ENCODE data around the gene FAM241B.

The FAM241B gene

GRCh38 chr10:69629897-69630650 is at the start of gene FAM241B:
Gene FAM241B, plus strand, starts transcription at chr10:69630247. Its CDS starts 1,497 bp downstream, at chr10:69631744.
- peak within 1 kb of the TSS; percentile 79 for H3K4me3 Mint-ChIP-seq
- peaks cover 19% of the 10 kb centered on the region for H3K4me1 Mint-ChIP-seq (ENCODE audit: low read depth)
- no peaks in the 10 kb centered on the region for H3K27me3 Mint-ChIP-seq
- no peaks in the 10 kb centered on the region for H3K36me3 Mint-ChIP-seq
- H3K27ac Mint-ChIP-seq: no peak within 1 kb of the TSS
- H3K9me3 Mint-ChIP-seq (ENCODE audit: low read depth): peaks cover 4% of the 10 kb centered on the region

- H3K36me3 Mint-ChIP-seq: peaks cover 2% of the 10 kb centered on the region
- no peaks in the 10 kb centered on the region for H3K4me1 Mint-ChIP-seq (ENCODE audit: low read depth)
- peaks cover 24% of the 10 kb centered on the region for H3K27me3 Mint-ChIP-seq
Measured at GRCh38 chr10:69580435-69580834, 49.6 kb upstream of the FAM241B start.

GRCh38 chr10:69583106-69583505 is 46.9 kb upstream of the FAM241B start:
- peaks cover 16% of the 10 kb centered on the region for H3K27me3 Mint-ChIP-seq
- no peak overlapping the region for H3K27ac Mint-ChIP-seq
- H3K9me3 Mint-ChIP-seq (ENCODE audit: low read depth): no peaks in the 10 kb centered on the region
- no peak overlapping the region for H3K4me3 Mint-ChIP-seq
- peaks cover 3% of the 10 kb centered on the region for H3K4me1 Mint-ChIP-seq (ENCODE audit: low read depth)
- peaks cover 2% of the 10 kb centered on the region for H3K36me3 Mint-ChIP-seq

More at GRCh38 chr10:69580435-69580834, 49.6 kb upstream of the FAM241B start:
- Mint-ChIP-seq H3K9me3 (ENCODE audit: low read depth) (no peaks in the 10 kb centered on the region), H3K27ac (no peak overlapping the region), H3K4me3 (no peak overlapping the region)

GRCh38 chr10:69584624-69585023 is 45.4 kb upstream of the FAM241B start:
- H3K27me3 Mint-ChIP-seq: peaks cover 11% of the 10 kb centered on the region
- H3K27ac Mint-ChIP-seq: no peak overlapping the region
- H3K9me3 Mint-ChIP-seq (ENCODE audit: low read depth): no peaks in the 10 kb centered on the region
- H3K4me3 Mint-ChIP-seq: no peak overlapping the region
- peaks cover 2% of the 10 kb centered on the region for H3K36me3 Mint-ChIP-seq
- H3K4me1 Mint-ChIP-seq (ENCODE audit: low read depth): peaks cover 13% of the 10 kb centered on the region

GRCh38 chr10:69588358-69588757 is 41.7 kb upstream of the FAM241B start:
- Mint-ChIP-seq H3K27me3 (no peaks in the 10 kb centered on the region), H3K27ac (no peak overlapping the region), H3K4me1 (ENCODE audit: low read depth) (peaks cover 13% of the 10 kb centered on the region), H3K36me3 (no peaks in the 10 kb centered on the region), H3K9me3 (ENCODE audit: low read depth) (no peaks in the 10 kb centered on the region), H3K4me3 (no peak overlapping the region)

- Mint-ChIP-seq H3K36me3 (no peaks in the 10 kb centered on the region), H3K27me3 (peaks cover 8% of the 10 kb centered on the region), H3K4me1 (ENCODE audit: low read depth) (no peaks in the 10 kb centered on the region), H3K27ac (no peak overlapping the region), H3K9me3 (ENCODE audit: low read depth) (no peaks in the 10 kb centered on the region), H3K4me3 (no peak overlapping the region)
Measured at GRCh38 chr10:69600761-69601330, 29.2 kb upstream of the FAM241B start.

GRCh38 chr10:69609077-69609476 is 21.0 kb upstream of the FAM241B start:
- H3K4me3 Mint-ChIP-seq: no peak overlapping the region
- H3K4me1 Mint-ChIP-seq (ENCODE audit: low read depth): no peaks in the 10 kb centered on the region
- H3K27ac Mint-ChIP-seq: no peak overlapping the region
- peaks cover 2% of the 10 kb centered on the region for H3K36me3 Mint-ChIP-seq
- H3K27me3 Mint-ChIP-seq: peaks cover 2% of the 10 kb centered on the region
- H3K9me3 Mint-ChIP-seq (ENCODE audit: low read depth): peaks cover 8% of the 10 kb centered on the region

- H3K4me3 Mint-ChIP-seq: no peak overlapping the region
- no peaks in the 10 kb centered on the region for H3K27me3 Mint-ChIP-seq
- no peaks in the 10 kb centered on the region for H3K4me1 Mint-ChIP-seq (ENCODE audit: low read depth)
- H3K36me3 Mint-ChIP-seq: peaks cover 2% of the 10 kb centered on the region
- peaks cover 8% of the 10 kb centered on the region for H3K9me3 Mint-ChIP-seq (ENCODE audit: low read depth)
- H3K27ac Mint-ChIP-seq: no peak overlapping the region
Measured at GRCh38 chr10:69612760-69613159, 17.3 kb upstream of the FAM241B start.

GRCh38 chr10:69614130-69614529 is 15.9 kb upstream of the FAM241B start:
- Mint-ChIP-seq H3K4me3 (no peak overlapping the region), H3K9me3 (ENCODE audit: low read depth) (peaks cover 8% of the 10 kb centered on the region), H3K4me1 (ENCODE audit: low read depth) (no peaks in the 10 kb centered on the region), H3K27ac (no peak overlapping the region), H3K27me3 (no peaks in the 10 kb centered on the region), H3K36me3 (peaks cover 2% of the 10 kb centered on the region)

GRCh38 chr10:69616358-69616757 is 13.7 kb upstream of the FAM241B start:
- no peak overlapping the region for H3K27ac Mint-ChIP-seq
- H3K36me3 Mint-ChIP-seq: no peaks in the 10 kb centered on the region
- no peak overlapping the region for H3K4me3 Mint-ChIP-seq
- H3K9me3 Mint-ChIP-seq (ENCODE audit: low read depth): no peaks in the 10 kb centered on the region
- H3K4me1 Mint-ChIP-seq (ENCODE audit: low read depth): peaks cover 13% of the 10 kb centered on the region
- H3K27me3 Mint-ChIP-seq: no peaks in the 10 kb centered on the region

GRCh38 chr10:69618746-69619145 is 11.3 kb upstream of the FAM241B start:
- Mint-ChIP-seq H3K27ac (no peak overlapping the region), H3K9me3 (ENCODE audit: low read depth) (peaks cover 5% of the 10 kb centered on the region), H3K27me3 (no peaks in the 10 kb centered on the region), H3K36me3 (no peaks in the 10 kb centered on the region), H3K4me3 (no peak overlapping the region), H3K4me1 (ENCODE audit: low read depth) (peaks cover 20% of the 10 kb centered on the region)

GRCh38 chr10:69619626-69620025 is 10.4 kb upstream of the FAM241B start:
- H3K27me3 Mint-ChIP-seq: no peaks in the 10 kb centered on the region
- H3K9me3 Mint-ChIP-seq (ENCODE audit: low read depth): peaks cover 12% of the 10 kb centered on the region
- H3K4me3 Mint-ChIP-seq: no peak overlapping the region
- no peaks in the 10 kb centered on the region for H3K36me3 Mint-ChIP-seq
- no peak overlapping the region for H3K27ac Mint-ChIP-seq
- peaks cover 29% of the 10 kb centered on the region for H3K4me1 Mint-ChIP-seq (ENCODE audit: low read depth)

GRCh38 chr10:69620625-69621024 is 9.4 kb upstream of the FAM241B start:
- Mint-ChIP-seq H3K4me1 (ENCODE audit: low read depth) (peaks cover 35% of the 10 kb centered on the region), H3K27ac (no peak overlapping the region), H3K9me3 (ENCODE audit: low read depth) (peaks cover 17% of the 10 kb centered on the region), H3K27me3 (no peaks in the 10 kb centered on the region), H3K36me3 (no peaks in the 10 kb centered on the region), H3K4me3 (no peak overlapping the region)

GRCh38 chr10:69624245-69624786 is 5.7 kb upstream of the FAM241B start:
- Mint-ChIP-seq H3K9me3 (ENCODE audit: low read depth) (peaks cover 17% of the 10 kb centered on the region), H3K27ac (peak overlapping the region; percentile 69), H3K36me3 (no peaks in the 10 kb centered on the region), H3K27me3 (no peaks in the 10 kb centered on the region), H3K4me3 (peak overlapping the region; percentile 24), H3K4me1 (ENCODE audit: low read depth) (peaks cover 40% of the 10 kb centered on the region)

- H3K27ac Mint-ChIP-seq: no peak overlapping the region
- H3K4me3 Mint-ChIP-seq: no peak overlapping the region
- H3K36me3 Mint-ChIP-seq: no peaks in the 10 kb centered on the region
- peaks cover 17% of the 10 kb centered on the region for H3K9me3 Mint-ChIP-seq (ENCODE audit: low read depth)
- H3K27me3 Mint-ChIP-seq: no peaks in the 10 kb centered on the region
- peaks cover 34% of the 10 kb centered on the region for H3K4me1 Mint-ChIP-seq (ENCODE audit: low read depth)
Measured at GRCh38 chr10:69626826-69627225, 3.2 kb upstream of the FAM241B start.

All from activated naive CD8-positive, alpha-beta T cell (primary cell).